Measurements from ENCODE around the gene GRAP. TPM values are rescaled to one million over a fixed set of nuclear protein-coding genes. Genes with fewer than 3 reads are reported as not detected.

Gene GRAP
- total and polyA plus RNA-seq, 10 of the 15 experiments (the other 5 are each of a cell fraction or from before 2014, with no cell fraction given) = 0.58 to 78.3 (median 36.6) TPM

- intact Hi-C loops (cut with micrococcal nuclease; ENCODE audit: unreplicated experiment) (no loop called here), in situ Hi-C loops (cut with MboI) (no loop called here)
- RAD21 ChIA-PET (ENCODE audit: unreplicated experiment) = interaction anchor here (1.1 to 3.5 kb wide), 3 partner anchors 18 to 103 kb away, joined by 3 to 13 read pairs (median 3); no protein-coding TSS in a partner anchor
- Histone ChIP-seq H3K4me2 (ENCODE audit: control insufficient read depth, insufficient read depth) (peak overlapping the region; percentile 98), H3K9me3 (replicated peaks; ENCODE audit: control insufficient read depth, insufficient read depth, low read length) (no peaks in the 10 kb centered on the region), H3K27me3 (replicated peaks in 1 of 2; ENCODE audit: control insufficient read depth in 2 of 2, insufficient read depth in 2 of 2, low read length in 1 of 2) (no peaks in the 10 kb centered on the region), H3K79me2 (ENCODE audit: control insufficient read depth, insufficient read depth, low read length) (peaks cover 12% of the 10 kb centered on the region), H3K36me3 (ENCODE audit: control insufficient read depth in 2 of 2, insufficient read depth in 2 of 2, low read length in 1 of 2) (peaks cover 0 to 3% of the 10 kb centered on the region in 2 experiments; a peak in 3 of 4 replicates), H4K20me1 (ENCODE audit: control insufficient read depth, insufficient read depth) (no peaks in the 10 kb centered on the region), H3K4me3 (peak overlapping the region; percentile 88), H2AFZ (ENCODE audit: control insufficient read depth, low read depth, low read length) (peak overlapping the region; percentile 86), H3K4me1 (ENCODE audit: control insufficient read depth, insufficient read depth, low read length) (peaks cover 25% of the 10 kb centered on the region), H3K9ac (ENCODE audit: control insufficient read depth, insufficient read depth, low read length) (peak overlapping the region; percentile 86), H3K27ac (ENCODE audit: control insufficient read depth, insufficient read depth) (peak overlapping the region; percentile 49)
- 38% methylated on average over 65 of the region's 73 CpGs for WGBS (ENCODE audit: insufficient coverage, insufficient replicate concordance, low lambda C conversion rate, missing lambda C conversion rate)
- no TSS peak for BruUV-seq (replicated peaks)
- DNase-seq (ENCODE audit: low read depth, low spot score) (no peak), ATAC-seq (peak; percentile 57), FAIRE-seq (no peak)
- POLR2A ChIA-PET = interaction anchor here (0.6 kb wide), 1 partner anchor 135 kb away, joined by 3 read pairs; no protein-coding TSS in a partner anchor
- CTCF ChIA-PET = interaction anchor here (0.8 kb wide), 1 partner anchor 43 kb away, joined by 4 read pairs; no protein-coding TSS in a partner anchor
- SMC1A ChIA-PET (ENCODE audit: uncharacterized antibody, unreplicated experiment) = interaction anchor here (1.2 kb wide), 1 partner anchor 43 kb away, joined by 3 read pairs; no protein-coding TSS in a partner anchor
- TF ChIP-seq RCOR1 (conservative IDR thresholded peaks at IDR 0.05; ENCODE audit: low read depth, low read length) (no peak; the same call in 1 of the 2 replicates), MLLT1 (IDR thresholded peaks at IDR 0.05) (0 out of 2 replicates have a peak, but pooled peaks have one; percentile 50), LARP7 (IDR thresholded peaks at IDR 0.05) (0 out of 2 replicates have a peak, but pooled peaks have one; percentile 60), CEBPB (IDR thresholded peaks at IDR 0.05; ENCODE audit: borderline replicate concordance in 1 of 2, low read depth in 2 of 2, low read length in 2 of 2) (no peak), ASH2L (IDR thresholded peaks at IDR 0.05; ENCODE audit: borderline replicate concordance, low read depth) (no peak)
Measured at GRCh38 chr17:19003543-19004420, 43.0 kb downstream of the GRAP start.
